Measurements from ENCODE around the gene ASXL2. TPM values are rescaled to one million over a fixed set of nuclear protein-coding genes. Genes with fewer than 3 reads are reported as not detected.
"Not testable (repeated sequence)": the region's sequence is repeated elsewhere in the genome, so short reads cannot be mapped to it uniquely, and the experiment has no call there.

The ASXL2 gene
- total RNA-seq, 1 experiment from 2014 or later, result 34.5 TPM

DNA sequence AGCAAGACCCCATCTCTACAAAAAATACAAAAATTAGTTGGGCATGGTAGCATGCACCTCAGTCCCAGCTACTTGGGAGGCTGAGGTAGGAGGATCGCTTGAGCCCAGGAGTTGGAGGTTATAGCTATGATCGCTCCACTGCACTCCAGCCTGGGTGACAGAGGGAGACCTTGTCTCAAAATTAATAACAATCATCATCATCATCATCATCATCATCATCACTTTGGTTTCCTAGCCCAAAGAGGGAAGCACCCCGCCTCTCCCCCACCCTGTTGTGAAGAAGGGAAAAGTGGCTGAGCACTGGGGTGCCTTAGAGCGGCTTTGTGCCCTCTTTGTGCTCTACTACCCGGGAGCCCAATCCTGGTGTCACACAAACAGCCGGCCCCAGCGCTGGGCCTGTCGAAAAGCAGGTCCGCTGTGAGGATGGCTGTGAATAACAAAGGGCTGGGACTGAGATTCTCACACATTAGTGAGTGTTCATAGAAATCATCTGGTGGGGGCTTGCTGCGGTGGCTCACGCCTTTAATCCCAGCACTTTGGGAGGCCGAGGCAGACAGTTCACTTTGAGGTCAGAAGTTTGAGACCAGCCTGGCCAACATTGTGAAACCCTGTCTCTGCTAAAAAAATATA lies 42.6 kb upstream of the ASXL2 start:
- Histone ChIP-seq H3K36me3 (ENCODE audit: low read depth) (no peaks in the 10 kb centered on the region), H3K4me1 (replicated peaks; ENCODE audit: insufficient read depth) (no peaks in the 10 kb centered on the region), H3K79me2 (ENCODE audit: low read depth) (no peaks in the 10 kb centered on the region), H2AFZ (no peak overlapping the region), H3F3A (ENCODE audit: insufficient read depth, low read depth) (0 out of 2 replicates have a peak, but pooled peaks cover 6% of the 10 kb centered on the region), H3K4me3 (no peak overlapping the region), H3K9me2 (ENCODE audit: insufficient read depth) (no peaks in the 10 kb centered on the region), H3K27me3 (ENCODE audit: insufficient read depth, low read depth) (no peaks in the 10 kb centered on the region), H3K9me3 (ENCODE audit: insufficient read depth, low read depth) (no peaks in the 10 kb centered on the region), H3K4me2 (no peak overlapping the region), H4K20me1 (ENCODE audit: insufficient read depth) (no peaks in the 10 kb centered on the region), H3K27ac (no peak overlapping the region)
- DNase-seq, result no peak
- CTCF ChIA-PET, result no interaction called here
- POLR2A ChIA-PET (ENCODE audit: unreplicated experiment), result no interaction called here
- TF ChIP-seq, protein P1, sequence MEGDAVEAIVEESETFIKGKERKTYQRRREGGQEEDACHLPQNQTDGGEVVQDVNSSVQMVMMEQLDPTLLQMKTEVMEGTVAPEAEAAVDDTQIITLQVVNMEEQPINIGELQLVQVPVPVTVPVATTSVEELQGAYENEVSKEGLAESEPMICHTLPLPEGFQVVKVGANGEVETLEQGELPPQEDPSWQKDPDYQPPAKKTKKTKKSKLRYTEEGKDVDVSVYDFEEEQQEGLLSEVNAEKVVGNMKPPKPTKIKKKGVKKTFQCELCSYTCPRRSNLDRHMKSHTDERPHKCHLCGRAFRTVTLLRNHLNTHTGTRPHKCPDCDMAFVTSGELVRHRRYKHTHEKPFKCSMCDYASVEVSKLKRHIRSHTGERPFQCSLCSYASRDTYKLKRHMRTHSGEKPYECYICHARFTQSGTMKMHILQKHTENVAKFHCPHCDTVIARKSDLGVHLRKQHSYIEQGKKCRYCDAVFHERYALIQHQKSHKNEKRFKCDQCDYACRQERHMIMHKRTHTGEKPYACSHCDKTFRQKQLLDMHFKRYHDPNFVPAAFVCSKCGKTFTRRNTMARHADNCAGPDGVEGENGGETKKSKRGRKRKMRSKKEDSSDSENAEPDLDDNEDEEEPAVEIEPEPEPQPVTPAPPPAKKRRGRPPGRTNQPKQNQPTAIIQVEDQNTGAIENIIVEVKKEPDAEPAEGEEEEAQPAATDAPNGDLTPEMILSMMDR (conservative IDR thresholded peaks at IDR 0.05), result no peak
- TF ChIP-seq EZH2 (IDR thresholded peaks at IDR 0.05; ENCODE audit: low read depth), result no peak
- BruUV-seq (replicated peaks), result no TSS peak
- intact Hi-C loops (cut with micrococcal nuclease; ENCODE audit: unreplicated experiment), result no loop called here

- no peak for TF ChIP-seq EZH2 (IDR thresholded peaks at IDR 0.05; ENCODE audit: low read depth)
- Histone ChIP-seq H3K27me3 (ENCODE audit: insufficient read depth, low read depth) (no peaks in the 10 kb centered on the region), H3K4me2 (no peak overlapping the region), H3K36me3 (ENCODE audit: low read depth) (no peaks in the 10 kb centered on the region), H3F3A (ENCODE audit: insufficient read depth, low read depth) (0 out of 2 replicates have a peak, but pooled peaks cover 6% of the 10 kb centered on the region), H3K9me3 (ENCODE audit: insufficient read depth, low read depth) (no peaks in the 10 kb centered on the region), H3K4me1 (replicated peaks; ENCODE audit: insufficient read depth) (no peaks in the 10 kb centered on the region), H3K9me2 (ENCODE audit: insufficient read depth) (no peaks in the 10 kb centered on the region), H2AFZ (no peak overlapping the region), H3K79me2 (ENCODE audit: low read depth) (no peaks in the 10 kb centered on the region), H4K20me1 (ENCODE audit: insufficient read depth) (no peaks in the 10 kb centered on the region), H3K4me3 (no peak overlapping the region), H3K27ac (no peak overlapping the region)
- DNase-seq, result no peak
- intact Hi-C loops (cut with micrococcal nuclease; ENCODE audit: unreplicated experiment), result no loop called here
- BruUV-seq (replicated peaks), result no TSS peak
- ChIA-PET POLR2A (ENCODE audit: unreplicated experiment) (no interaction called here), CTCF (no interaction called here)
These were observed 42.0 kb upstream of the ASXL2 start for GRCh38 chr2:25920336-25920735.

- no TSS peak for BruUV-seq (replicated peaks)
- Histone ChIP-seq H3K27me3 (ENCODE audit: insufficient read depth, low read depth) (no peaks in the 10 kb centered on the region), H3K9me3 (ENCODE audit: insufficient read depth, low read depth) (no peaks in the 10 kb centered on the region), H3K4me2 (no peak overlapping the region), H3F3A (ENCODE audit: insufficient read depth, low read depth) (0 out of 2 replicates have a peak, but pooled peaks cover 6% of the 10 kb centered on the region), H2AFZ (no peak overlapping the region), H3K27ac (no peak overlapping the region), H3K4me3 (no peak overlapping the region), H3K79me2 (ENCODE audit: low read depth) (no peaks in the 10 kb centered on the region), H3K9me2 (ENCODE audit: insufficient read depth) (no peaks in the 10 kb centered on the region), H3K36me3 (ENCODE audit: low read depth) (no peaks in the 10 kb centered on the region), H3K4me1 (replicated peaks; ENCODE audit: insufficient read depth) (no peaks in the 10 kb centered on the region), H4K20me1 (ENCODE audit: insufficient read depth) (no peaks in the 10 kb centered on the region)
- intact Hi-C loops (cut with micrococcal nuclease; ENCODE audit: unreplicated experiment), result no loop called here
- ChIA-PET POLR2A (ENCODE audit: unreplicated experiment) (no interaction called here), CTCF (no interaction called here)
- no peak for DNase-seq
- TF ChIP-seq, protein P1 (conservative IDR thresholded peaks at IDR 0.05), result no peak
- TF ChIP-seq EZH2 (IDR thresholded peaks at IDR 0.05; ENCODE audit: low read depth), result no peak
These were observed 39.5 kb upstream of the ASXL2 start for GRCh38 chr2:25917832-25918231.

GRCh38 chr2:25917411-25917810 lies 39.1 kb upstream of the ASXL2 start:
- CTCF ChIA-PET; H3F3A ChIP-seq (ENCODE audit: insufficient read depth, low read depth); H3K4me2 ChIP-seq; H3K79me2 ChIP-seq (ENCODE audit: low read depth); H2AFZ ChIP-seq; H3K4me1 ChIP-seq (replicated peaks; ENCODE audit: insufficient read depth); H3K27me3 ChIP-seq (ENCODE audit: insufficient read depth, low read depth); H3K27ac ChIP-seq; H4K20me1 ChIP-seq (ENCODE audit: insufficient read depth); H3K9me2 ChIP-seq (ENCODE audit: insufficient read depth); H3K9me3 ChIP-seq (ENCODE audit: insufficient read depth, low read depth); H3K4me3 ChIP-seq; H3K36me3 ChIP-seq (ENCODE audit: low read depth); BruUV-seq (replicated peaks); DNase-seq; intact Hi-C loops (cut with micrococcal nuclease; ENCODE audit: unreplicated experiment); POLR2A ChIA-PET (ENCODE audit: unreplicated experiment): not testable (repeated sequence)

GRCh38 chr2:25915944-25916772 lies 37.9 kb upstream of the ASXL2 start:
- H3F3A ChIP-seq (ENCODE audit: insufficient read depth, low read depth); H3K36me3 ChIP-seq (ENCODE audit: low read depth); H3K27ac ChIP-seq; H2AFZ ChIP-seq; BruUV-seq (replicated peaks); H3K9me2 ChIP-seq (ENCODE audit: insufficient read depth); intact Hi-C loops (cut with micrococcal nuclease; ENCODE audit: unreplicated experiment); H3K4me1 ChIP-seq (replicated peaks; ENCODE audit: insufficient read depth); H3K79me2 ChIP-seq (ENCODE audit: low read depth); CTCF ChIA-PET; H4K20me1 ChIP-seq (ENCODE audit: insufficient read depth); H3K9me3 ChIP-seq (ENCODE audit: insufficient read depth, low read depth); H3K4me3 ChIP-seq; DNase-seq; H3K27me3 ChIP-seq (ENCODE audit: insufficient read depth, low read depth); H3K4me2 ChIP-seq: not testable (repeated sequence)
- POLR2A ChIA-PET (ENCODE audit: unreplicated experiment), result interaction anchor here (0.7 kb wide), 1 partner anchor 81 kb away, joined by 6 read pairs; no protein-coding TSS in a partner anchor

DNA sequence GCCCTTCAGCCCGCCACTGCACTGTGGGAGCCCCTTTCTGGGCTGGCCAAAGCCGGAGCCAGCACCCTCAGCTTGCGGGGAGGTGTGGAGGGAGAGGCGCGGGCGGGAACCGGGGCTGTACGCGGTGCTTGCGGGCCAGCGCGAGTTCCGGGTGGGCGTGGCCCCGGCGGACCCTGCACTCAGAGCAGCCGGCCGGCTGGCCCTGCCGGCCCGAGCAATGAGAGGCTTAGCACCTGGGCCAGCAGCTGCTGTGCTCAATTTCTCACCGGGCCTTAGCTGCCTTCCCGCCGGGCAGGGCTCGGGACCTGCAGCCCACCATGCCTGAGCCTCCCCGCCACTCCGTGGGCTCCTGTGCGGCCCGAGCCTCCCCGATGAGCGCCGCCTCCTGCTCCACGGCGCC lies 37.1 kb upstream of the ASXL2 start:
- BruUV-seq (replicated peaks); intact Hi-C loops (cut with micrococcal nuclease; ENCODE audit: unreplicated experiment); DNase-seq; H3K4me1 ChIP-seq (replicated peaks; ENCODE audit: insufficient read depth); CTCF ChIA-PET; H3K9me2 ChIP-seq (ENCODE audit: insufficient read depth); H2AFZ ChIP-seq; H3K27ac ChIP-seq; H3K27me3 ChIP-seq (ENCODE audit: insufficient read depth, low read depth); H3K79me2 ChIP-seq (ENCODE audit: low read depth); H3K4me3 ChIP-seq; H3K4me2 ChIP-seq; H3K36me3 ChIP-seq (ENCODE audit: low read depth); H4K20me1 ChIP-seq (ENCODE audit: insufficient read depth); H3K9me3 ChIP-seq (ENCODE audit: insufficient read depth, low read depth); POLR2A ChIA-PET (ENCODE audit: unreplicated experiment); H3F3A ChIP-seq (ENCODE audit: insufficient read depth, low read depth): not testable (repeated sequence)

Measured in PC-9 (cell line).